C4-2B (cell line): ENCODE results near the gene NHP2.

Source experiments
- ZFX ChIP-seq: fragments of 450-650 bp; IDR thresholded peaks from 2 replicates; pipeline ENCODE4 v1.6.1; 2017
- TF ChIP-seq, protein P1 (sequence below): fragments of 450-650 bp; conservative IDR thresholded peaks from 2 replicates; pipeline ENCODE4 v1.5.1; 2017; ENCODE audit warnings: mild to moderate bottlenecking

DNA sequence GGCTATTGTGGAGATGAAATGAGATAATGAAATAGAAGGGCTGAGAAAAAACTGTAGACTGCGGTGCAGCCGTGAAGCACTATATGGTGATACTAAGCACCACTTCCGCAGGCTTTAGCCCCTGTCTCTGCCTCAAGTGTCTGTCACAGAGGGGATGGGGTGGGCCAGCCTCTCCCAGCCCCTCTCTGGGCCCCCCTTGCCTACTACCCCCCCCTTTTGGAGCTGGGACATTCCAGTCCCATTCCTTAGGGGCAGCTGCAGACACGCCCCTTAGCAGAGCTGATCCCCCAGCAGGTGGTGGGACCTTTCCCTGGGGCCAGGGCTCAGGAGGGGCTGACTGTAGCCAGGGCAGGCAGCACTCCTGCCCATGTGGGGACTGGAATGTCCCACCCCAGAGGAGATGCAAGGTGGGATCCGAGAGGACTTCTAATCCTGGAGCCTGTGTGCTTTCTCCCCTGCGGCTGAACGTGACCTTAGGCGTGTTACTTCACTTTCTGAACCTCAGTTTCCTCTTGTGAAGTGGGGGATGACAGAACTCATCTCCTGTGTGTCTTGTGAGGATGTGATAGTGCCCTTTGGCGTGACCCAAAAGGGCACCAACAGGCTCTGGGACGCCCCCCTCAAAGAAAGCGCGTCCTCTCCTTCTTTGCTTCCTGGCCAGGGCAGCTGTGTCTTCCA is 38.4 kb downstream of the NHP2 start:
- TF ChIP-seq, protein P1, sequence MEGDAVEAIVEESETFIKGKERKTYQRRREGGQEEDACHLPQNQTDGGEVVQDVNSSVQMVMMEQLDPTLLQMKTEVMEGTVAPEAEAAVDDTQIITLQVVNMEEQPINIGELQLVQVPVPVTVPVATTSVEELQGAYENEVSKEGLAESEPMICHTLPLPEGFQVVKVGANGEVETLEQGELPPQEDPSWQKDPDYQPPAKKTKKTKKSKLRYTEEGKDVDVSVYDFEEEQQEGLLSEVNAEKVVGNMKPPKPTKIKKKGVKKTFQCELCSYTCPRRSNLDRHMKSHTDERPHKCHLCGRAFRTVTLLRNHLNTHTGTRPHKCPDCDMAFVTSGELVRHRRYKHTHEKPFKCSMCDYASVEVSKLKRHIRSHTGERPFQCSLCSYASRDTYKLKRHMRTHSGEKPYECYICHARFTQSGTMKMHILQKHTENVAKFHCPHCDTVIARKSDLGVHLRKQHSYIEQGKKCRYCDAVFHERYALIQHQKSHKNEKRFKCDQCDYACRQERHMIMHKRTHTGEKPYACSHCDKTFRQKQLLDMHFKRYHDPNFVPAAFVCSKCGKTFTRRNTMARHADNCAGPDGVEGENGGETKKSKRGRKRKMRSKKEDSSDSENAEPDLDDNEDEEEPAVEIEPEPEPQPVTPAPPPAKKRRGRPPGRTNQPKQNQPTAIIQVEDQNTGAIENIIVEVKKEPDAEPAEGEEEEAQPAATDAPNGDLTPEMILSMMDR, result no peak
- TF ChIP-seq ZFX, result no peak
